Measurements from ENCODE around the gene ST6GAL1.

DNA sequence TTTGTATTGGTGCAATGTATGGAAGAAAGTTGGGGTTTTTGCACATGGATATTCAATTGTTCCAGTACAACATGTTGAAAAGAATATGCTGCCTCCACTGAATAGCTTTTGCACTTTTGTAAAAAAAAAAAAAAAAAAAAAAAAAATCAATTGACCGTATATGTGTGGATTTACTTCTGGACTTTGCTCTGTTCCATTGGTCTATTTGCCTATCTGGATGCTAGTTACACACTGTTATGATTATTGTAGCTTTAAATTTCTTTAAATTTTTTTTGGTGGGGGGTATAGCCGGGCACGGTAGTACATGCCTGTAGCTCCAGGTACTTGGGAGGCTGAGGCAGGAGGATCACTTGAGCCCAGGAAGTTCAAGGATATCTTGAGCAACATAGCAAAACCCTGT lies 156.5 kb downstream of the ST6GAL1 start:
- TF ChIP-seq, protein P1, sequence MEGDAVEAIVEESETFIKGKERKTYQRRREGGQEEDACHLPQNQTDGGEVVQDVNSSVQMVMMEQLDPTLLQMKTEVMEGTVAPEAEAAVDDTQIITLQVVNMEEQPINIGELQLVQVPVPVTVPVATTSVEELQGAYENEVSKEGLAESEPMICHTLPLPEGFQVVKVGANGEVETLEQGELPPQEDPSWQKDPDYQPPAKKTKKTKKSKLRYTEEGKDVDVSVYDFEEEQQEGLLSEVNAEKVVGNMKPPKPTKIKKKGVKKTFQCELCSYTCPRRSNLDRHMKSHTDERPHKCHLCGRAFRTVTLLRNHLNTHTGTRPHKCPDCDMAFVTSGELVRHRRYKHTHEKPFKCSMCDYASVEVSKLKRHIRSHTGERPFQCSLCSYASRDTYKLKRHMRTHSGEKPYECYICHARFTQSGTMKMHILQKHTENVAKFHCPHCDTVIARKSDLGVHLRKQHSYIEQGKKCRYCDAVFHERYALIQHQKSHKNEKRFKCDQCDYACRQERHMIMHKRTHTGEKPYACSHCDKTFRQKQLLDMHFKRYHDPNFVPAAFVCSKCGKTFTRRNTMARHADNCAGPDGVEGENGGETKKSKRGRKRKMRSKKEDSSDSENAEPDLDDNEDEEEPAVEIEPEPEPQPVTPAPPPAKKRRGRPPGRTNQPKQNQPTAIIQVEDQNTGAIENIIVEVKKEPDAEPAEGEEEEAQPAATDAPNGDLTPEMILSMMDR (IDR thresholded peaks at IDR 0.05): no peak
- no peak for TF ChIP-seq EP300 (IDR thresholded peaks at IDR 0.05)
- TF ChIP-seq POLR2A (IDR thresholded peaks at IDR 0.05): no peak

Data from upper lobe of left lung (tissue), 4 donors.